SK-N-SH (cell line): ENCODE measurements around the gene SMURF1. TPM values are rescaled to one million over a fixed set of nuclear protein-coding genes. Genes with fewer than 3 reads are reported as not detected.

ENCODE experiments used
- CTCF ChIA-PET: fragments of 300-600, 350-600 bp; formaldehyde crosslinking; extraction: SDS; loops from one replicate; lab custom pipeline; 2021; lab: Yijun Ruan, JAX
- POLR2A ChIA-PET: fragments of 350-600 bp; sonication (Branson Sonifier 250); formaldehyde crosslinking; extraction: SDS; loops from one replicate; lab custom pipeline; 2020; ENCODE audit warnings: antibody characterized with exemption, inconsistent platforms; lab: Yijun Ruan, JAX
- DNase-seq: peaks from one replicate; pipeline ENCODE4 v3.0.0; 2012
- H2AFZ ChIP-seq: fragments of 200-600 bp; sonication (generic); 2 replicates; pipeline ENCODE4 v1.8.1; 2016; ENCODE audit warnings: antibody characterized with exemption, mild to moderate bottlenecking, low read depth
- H3F3A ChIP-seq: fragments of 200-600 bp; sonication (generic); replicated peaks from 2 replicates; pipeline ENCODE3; 2016; ENCODE audit warnings: antibody characterized with exemption, mild to moderate bottlenecking; ENCODE audit not compliant: insufficient read depth
- H3K27ac ChIP-seq, 2 experiments: fragments of 200-500 bp in 1 of 2; fragments of 200-600 bp in 1 of 2; sonication (Bioruptor generic) in 1 of 2; sonication (generic), shearing (Covaris generic) in 1 of 2; 2 replicates each; pipeline versions ENCODE4 v1.5.1 to v1.6.1; 2014 to 2016; ENCODE audit warnings: low read depth in 2 of 2, inconsistent platforms in 1 of 2, low read length in 1 of 2, mild to moderate bottlenecking in 1 of 2, mixed read lengths in 1 of 2
- H3K27me3 ChIP-seq: fragments of 200-600 bp; sonication (generic), shearing (Covaris generic); 2 replicates; pipeline ENCODE4 v1.6.1; 2016; ENCODE audit warnings: mixed run types; ENCODE audit not compliant: insufficient read depth
- H3K36me3 ChIP-seq, 2 experiments: fragments of 200-500 bp in 1 of 2; fragments of 200-600 bp in 1 of 2; sonication (Bioruptor generic) in 1 of 2; sonication (generic) in 1 of 2; replicated peaks in 1 of 2; 2 replicates each; pipeline versions ENCODE3 to v1.5.1; 2014 to 2016; ENCODE audit warnings: low read length in 1 of 2, mild to moderate bottlenecking in 1 of 2; ENCODE audit not compliant: insufficient read depth in 2 of 2, control insufficient read depth in 1 of 2
- H3K4me1 ChIP-seq, 2 experiments: fragments of 200-500 bp in 1 of 2; fragments of 200-600 bp in 1 of 2; sonication (Bioruptor generic) in 1 of 2; sonication (generic), shearing (Covaris generic) in 1 of 2; 2 replicates each; pipeline versions ENCODE4 v1.5.1 to v1.6.1; 2014 to 2016; ENCODE audit warnings: low read depth in 1 of 2, low read length in 1 of 2, mixed run types in 1 of 2; ENCODE audit not compliant: insufficient read depth in 2 of 2, control insufficient read depth in 1 of 2
- H3K4me2 ChIP-seq: fragments of 200-600 bp; sonication (generic), shearing (Covaris generic); 2 replicates; pipeline ENCODE4 v1.6.1; 2017; ENCODE audit warnings: mixed run types
- H3K4me3 ChIP-seq, 2 experiments: fragments of 200-500 bp in 1 of 2; fragments of 200-600 bp in 1 of 2; sonication (Bioruptor generic) in 1 of 2; sonication (generic), shearing (Covaris generic) in 1 of 2; 2 replicates each; pipeline versions ENCODE4 v1.5.1 to v1.8.1; 2014 to 2016; ENCODE audit warnings: low read depth in 2 of 2, inconsistent platforms in 1 of 2, low read length in 1 of 2, mild to moderate bottlenecking in 1 of 2, mixed read lengths in 1 of 2, moderate library complexity in 1 of 2
- H3K79me2 ChIP-seq: fragments of 200-600 bp; sonication (generic); 2 replicates; pipeline ENCODE4 v1.8.1; 2017; ENCODE audit warnings: mild to moderate bottlenecking; ENCODE audit not compliant: insufficient read depth
- H3K9ac ChIP-seq: fragments of 200-600 bp; sonication (generic); 2 replicates; pipeline ENCODE4 v1.6.1; 2017; ENCODE audit warnings: mixed run types
- H3K9me2 ChIP-seq: fragments of 200-600 bp; sonication (generic); 2 replicates; pipeline ENCODE4 v1.6.1; 2017; ENCODE audit warnings: mixed run types
- H3K9me3 ChIP-seq: fragments of 200-600 bp; sonication (generic); 2 replicates; pipeline ENCODE4 v1.6.1; 2017; ENCODE audit warnings: mixed run types, mild to moderate bottlenecking, moderate library complexity
- H4K20me1 ChIP-seq: fragments of 200-600 bp; sonication (generic); 2 replicates; pipeline ENCODE4 v1.6.1; 2017; ENCODE audit warnings: mild to moderate bottlenecking, mixed run types; ENCODE audit not compliant: insufficient read depth
- CHD2 ChIP-seq: fragments of 150-350 bp; IDR thresholded peaks from 2 replicates; pipeline ENCODE4 v1.6.1; 2018; ENCODE audit warnings: low read length; ENCODE audit not compliant: partially characterized antibody
- CTCF ChIP-seq: fragments of 200-600 bp; sonication (generic); IDR thresholded peaks from 2 replicates; pipeline ENCODE4 v1.6.1; 2017; ENCODE audit warnings: antibody characterized with exemption, mild to moderate bottlenecking, moderate library complexity
- EZH2phosphoT487 ChIP-seq: fragments of 200-600 bp; sonication (generic); IDR thresholded peaks from 2 replicates; pipeline ENCODE4 v1.6.1; 2017; ENCODE audit warnings: low read depth, mixed run types, mild to moderate bottlenecking, antibody characterized with exemption, moderate library complexity, borderline replicate concordance
- FOSL2 ChIP-seq: IDR thresholded peaks from 2 replicates; pipeline ENCODE4 v1.4.0; 2012; ENCODE audit warnings: low read depth, mild to moderate bottlenecking, moderate library complexity, borderline replicate concordance
- FOXJ3 ChIP-seq: sonication (generic); formaldehyde crosslinking; IDR thresholded peaks from 2 replicates; pipeline ENCODE4 v1.5.1; 2020; ENCODE audit warnings: mild to moderate bottlenecking, missing genetic modification reagents
- GABPA ChIP-seq: IDR thresholded peaks from 2 replicates; pipeline ENCODE4 v1.4.0; 2012; ENCODE audit warnings: low read depth, mild to moderate bottlenecking
- IRF3 ChIP-seq: fragments of 150-350 bp; IDR thresholded peaks from 2 replicates; pipeline ENCODE4 v1.6.1; 2016; ENCODE audit warnings: mild to moderate bottlenecking, low read depth, low read length
- JUND ChIP-seq: IDR thresholded peaks from 2 replicates; pipeline ENCODE4 v1.4.0; 2012
- MAX ChIP-seq: IDR thresholded peaks from 2 replicates; pipeline ENCODE4 v1.4.0; 2012; ENCODE audit warnings: low read depth
- MXI1 ChIP-seq: IDR thresholded peaks from 2 replicates; pipeline ENCODE4 v1.6.1; 2012; ENCODE audit warnings: mild to moderate bottlenecking, low read depth, low read length, improper control_type of control experiment
- POLR2AphosphoS5 ChIP-seq: IDR thresholded peaks from 2 replicates; pipeline ENCODE4 v1.6.1; 2012; ENCODE audit warnings: low read depth, low read length
- RFX5 ChIP-seq: IDR thresholded peaks from 2 replicates; pipeline ENCODE4 v1.6.1; 2012; ENCODE audit warnings: mild to moderate bottlenecking, improper control_type of control experiment, low read length
- RXRA ChIP-seq: IDR thresholded peaks from 2 replicates; pipeline ENCODE4 v1.4.0; 2012; ENCODE audit warnings: low read depth, mild to moderate bottlenecking, borderline replicate concordance
- SIN3A ChIP-seq: IDR thresholded peaks from 2 replicates; pipeline ENCODE4 v1.6.1; 2012; ENCODE audit warnings: low read depth, mild to moderate bottlenecking, low read length, moderate library complexity, borderline replicate concordance
- SMC3 ChIP-seq: IDR thresholded peaks from 2 replicates; pipeline ENCODE4 v1.6.1; 2012; ENCODE audit warnings: low read depth, low read length, improper control_type of control experiment
- TEAD4 ChIP-seq: IDR thresholded peaks from 2 replicates; pipeline ENCODE4 v1.4.0; 2012; ENCODE audit warnings: mild to moderate bottlenecking, borderline replicate concordance; ENCODE audit not compliant: insufficient read depth
- USF1 ChIP-seq: IDR thresholded peaks from 2 replicates; pipeline ENCODE4 v1.4.0; 2012; ENCODE audit warnings: low read depth, borderline replicate concordance
- USF2 ChIP-seq: fragments of 150-350 bp; IDR thresholded peaks from 2 replicates; pipeline ENCODE4 v1.6.1; 2017; ENCODE audit warnings: antibody characterized with exemption, low read length, low read depth, borderline replicate concordance
- YY1 ChIP-seq: IDR thresholded peaks from 2 replicates; pipeline ENCODE4 v1.4.0; 2012; ENCODE audit warnings: low read depth, mild to moderate bottlenecking
- ZBTB33 ChIP-seq: IDR thresholded peaks from 2 replicates; pipeline ENCODE4 v1.4.0; 2012; ENCODE audit warnings: low read depth, borderline replicate concordance
- WGBS: methylation state at CpG from one replicate; pipeline ENCODE4 v1.1.6; 2017; ENCODE audit warnings: low lambda C conversion rate; 5-methylcytosine and 5-hydroxymethylcytosine counted together
- polyA plus RNA-seq, 3 experiments: library from polyadenylated mRNA; depleted of rRNA; stranded (reverse); fragments of >200 nt; gene quantifications; 2 replicates each; pipeline ENCODE4 v1.2.3, GENCODE V29; 2012

SMURF1 gene
- polyA plus RNA-seq, 1 of the 3 experiments (the other 2 are of a cell fraction), result 12.9 TPM

- 97% methylated on average over 20 of the region's 23 CpGs for WGBS
- DNase-seq, result no peak
- Histone ChIP-seq H3K27me3 (no peaks in the 10 kb centered on the region), H3K9me3 (no peaks in the 10 kb centered on the region), H3K27ac (no peak overlapping the region), H3F3A (no peaks in the 10 kb centered on the region), H3K4me1 (no peaks in the 10 kb centered on the region), H3K9ac (no peak overlapping the region), H3K36me3 (peaks cover 82 to 94% of the 10 kb centered on the region in 2 experiments), H4K20me1 (no peaks in the 10 kb centered on the region), H3K4me3 (no peak overlapping the region), H2AFZ (no peak overlapping the region), H3K4me2 (no peak overlapping the region), H3K9me2 (no peaks in the 10 kb centered on the region), H3K79me2 (no peaks in the 10 kb centered on the region)
- ChIA-PET CTCF (no interaction called here), POLR2A (no interaction called here)
- TF ChIP-seq CTCF (no peak), USF2 (no peak), USF1 (no peak), SMC3 (no peak), TEAD4 (no peak), IRF3 (no peak), FOSL2 (no peak), RXRA (no peak), YY1 (no peak), POLR2AphosphoS5 (no peak), SIN3A (no peak), ZBTB33 (no peak), GABPA (no peak), RFX5 (no peak), EZH2phosphoT487 (no peak), MAX (no peak), JUND (no peak), CHD2 (no peak), MXI1 (no peak), FOXJ3 (CRISPR knock-in tag) (no peak)
These were observed 162.2 kb downstream of the SMURF1 start for GRCh38 chr7:98981701-98982100.
